Measurements from ENCODE around the gene CAPG.

Gene CAPG

GRCh38 chr2:85357736-85358135 is 52.4 kb downstream of the CAPG start (continued):
- no peak for TF ChIP-seq ZNF660 (tag by site-specific recombination; IDR thresholded peaks at IDR 0.05)

DNA sequence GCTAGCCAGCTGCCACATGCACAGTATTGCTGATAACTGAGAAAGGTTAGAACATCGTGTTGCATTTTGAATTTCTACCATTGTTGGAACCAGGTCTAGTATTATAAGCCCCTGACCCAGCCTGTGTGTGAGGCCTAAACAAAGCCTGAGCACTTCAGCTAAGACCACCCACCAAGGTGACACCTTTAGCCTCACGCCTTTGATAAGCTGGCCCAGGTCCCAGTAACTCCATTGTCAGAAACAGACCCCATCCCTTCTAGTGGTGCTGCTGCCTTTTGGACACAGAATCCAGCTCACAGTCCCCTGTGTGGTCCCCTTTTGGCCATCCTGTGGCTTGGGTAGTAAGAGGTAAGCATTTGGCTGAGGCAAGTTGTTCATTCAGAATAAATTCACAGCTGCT is 54.0 kb downstream of the CAPG start:
- CTCF ChIA-PET: interaction anchor here (1.0 kb wide), 1 partner anchor 17 kb away, joined by 3 read pairs; no protein-coding TSS in a partner anchor
- TF ChIP-seq TCF7L2 (IDR thresholded peaks at IDR 0.05; ENCODE audit: borderline replicate concordance, low read depth, low read length) (no peak), ZNF354C (tag by site-specific recombination; IDR thresholded peaks at IDR 0.05; ENCODE audit: borderline replicate concordance, low read depth) (no peak), ZNF266 (tag by site-specific recombination; IDR thresholded peaks at IDR 0.05; ENCODE audit: low read depth) (no peak), ZNF701 (tag by site-specific recombination; IDR thresholded peaks at IDR 0.05) (no peak), ZNF391 (tag by site-specific recombination; IDR thresholded peaks at IDR 0.05; ENCODE audit: borderline replicate concordance, low read depth) (no peak)
- TF ChIP-seq, protein P1, sequence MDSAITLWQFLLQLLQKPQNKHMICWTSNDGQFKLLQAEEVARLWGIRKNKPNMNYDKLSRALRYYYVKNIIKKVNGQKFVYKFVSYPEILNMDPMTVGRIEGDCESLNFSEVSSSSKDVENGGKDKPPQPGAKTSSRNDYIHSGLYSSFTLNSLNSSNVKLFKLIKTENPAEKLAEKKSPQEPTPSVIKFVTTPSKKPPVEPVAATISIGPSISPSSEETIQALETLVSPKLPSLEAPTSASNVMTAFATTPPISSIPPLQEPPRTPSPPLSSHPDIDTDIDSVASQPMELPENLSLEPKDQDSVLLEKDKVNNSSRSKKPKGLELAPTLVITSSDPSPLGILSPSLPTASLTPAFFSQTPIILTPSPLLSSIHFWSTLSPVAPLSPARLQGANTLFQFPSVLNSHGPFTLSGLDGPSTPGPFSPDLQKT (IDR thresholded peaks at IDR 0.05; ENCODE audit: borderline replicate concordance, low read depth, low read length): no peak
- POLR2A ChIA-PET: no interaction called here

GRCh38 chr2:85355521-85355920 is 54.6 kb downstream of the CAPG start:
- Histone ChIP-seq H3K9me3 (ENCODE audit: control insufficient read depth, insufficient read depth, low read depth, low read length) (no peaks in the 10 kb centered on the region), H3K4me3 (ENCODE audit: low read depth, low read length) (no peak overlapping the region), H3K36me3 (ENCODE audit: control insufficient read depth in 2 of 2, insufficient read depth in 1 of 2, low read length in 2 of 2) (peaks cover 38 to 51% of the 10 kb centered on the region in 2 experiments), H3K27ac (ENCODE audit: extremely low read depth, low read depth, low read length) (no peak overlapping the region), H3K4me1 (ENCODE audit: control insufficient read depth, insufficient read depth, low read length) (no peaks in the 10 kb centered on the region; the same call in 1 of the 2 replicates)
- CTCF ChIA-PET: interaction anchor here (0.5 to 1.0 kb wide), 2 partner anchors 16 to 183 kb away, joined by 3 read pairs; no protein-coding TSS in a partner anchor
- TF ChIP-seq ZNF660 (tag by site-specific recombination; IDR thresholded peaks at IDR 0.05) (no peak), OSR2 (tag by site-specific recombination; IDR thresholded peaks at IDR 0.05) (no peak), ZNF423 (tag by site-specific recombination; IDR thresholded peaks at IDR 0.05) (no peak), ZNF830 (tag by site-specific recombination; IDR thresholded peaks at IDR 0.05; ENCODE audit: low read depth) (no peak), ZNF692 (tag by site-specific recombination; IDR thresholded peaks at IDR 0.05) (no peak), ZNF350 (tag by site-specific recombination; IDR thresholded peaks at IDR 0.05) (no peak), ZNF585B (tag by site-specific recombination; IDR thresholded peaks at IDR 0.05) (no peak), HOXC10 (CRISPR knock-in tag; IDR thresholded peaks at IDR 0.05) (no peak), ZNF626 (tag by site-specific recombination; IDR thresholded peaks at IDR 0.05) (no peak)
- TF ChIP-seq, protein P2, sequence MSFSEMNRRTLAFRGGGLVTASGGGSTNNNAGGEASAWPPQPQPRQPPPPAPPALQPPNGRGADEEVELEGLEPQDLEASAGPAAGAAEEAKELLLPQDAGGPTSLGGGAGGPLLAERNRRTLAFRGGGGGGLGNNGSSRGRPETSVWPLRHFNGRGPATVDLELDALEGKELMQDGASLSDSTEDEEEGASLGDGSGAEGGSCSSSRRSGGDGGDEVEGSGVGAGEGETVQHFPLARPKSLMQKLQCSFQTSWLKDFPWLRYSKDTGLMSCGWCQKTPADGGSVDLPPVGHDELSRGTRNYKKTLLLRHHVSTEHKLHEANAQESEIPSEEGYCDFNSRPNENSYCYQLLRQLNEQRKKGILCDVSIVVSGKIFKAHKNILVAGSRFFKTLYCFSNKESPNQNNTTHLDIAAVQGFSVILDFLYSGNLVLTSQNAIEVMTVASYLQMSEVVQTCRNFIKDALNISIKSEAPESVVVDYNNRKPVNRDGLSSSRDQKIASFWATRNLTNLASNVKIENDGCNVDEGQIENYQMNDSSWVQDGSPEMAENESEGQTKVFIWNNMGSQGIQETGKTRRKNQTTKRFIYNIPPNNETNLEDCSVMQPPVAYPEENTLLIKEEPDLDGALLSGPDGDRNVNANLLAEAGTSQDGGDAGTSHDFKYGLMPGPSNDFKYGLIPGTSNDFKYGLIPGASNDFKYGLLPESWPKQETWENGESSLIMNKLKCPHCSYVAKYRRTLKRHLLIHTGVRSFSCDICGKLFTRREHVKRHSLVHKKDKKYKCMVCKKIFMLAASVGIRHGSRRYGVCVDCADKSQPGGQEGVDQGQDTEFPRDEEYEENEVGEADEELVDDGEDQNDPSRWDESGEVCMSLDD (tag by site-specific recombination; IDR thresholded peaks at IDR 0.05): no peak
- POLR2A ChIA-PET: interaction anchor here (1.0 to 3.0 kb wide), 6 partner anchors 10 to 196 kb away, joined by 3 to 28 read pairs (median 12); partner anchors contain the start of genes MAT2A and TGOLN2

More for the DNA sequence above, 54.0 kb downstream of the CAPG start:
- Histone ChIP-seq H3K4me3 (ENCODE audit: low read depth, low read length) (no peak overlapping the region), H3K4me1 (ENCODE audit: control insufficient read depth, insufficient read depth, low read length) (no peaks in the 10 kb centered on the region; the same call in 1 of the 2 replicates), H3K27ac (ENCODE audit: extremely low read depth, low read depth, low read length) (no peak overlapping the region), H3K9me3 (ENCODE audit: control insufficient read depth, insufficient read depth, low read depth, low read length) (no peaks in the 10 kb centered on the region), H3K36me3 (ENCODE audit: control insufficient read depth in 2 of 2, insufficient read depth in 1 of 2, low read length in 2 of 2) (peaks cover 34 to 48% of the 10 kb centered on the region in 2 experiments)

All from HEK293 (cell line).